Activated CD4-positive, alpha-beta T cell treated with anti-CD3 and anti-CD28 coated beads for 36 hours (primary cell): ENCODE results near the gene KNDC1. TPM values are rescaled to one million over a fixed set of nuclear protein-coding genes. Genes with fewer than 3 reads are reported as not detected.
"Not testable (repeated sequence)": the region's sequence is repeated elsewhere in the genome, so short reads cannot be mapped to it uniquely, and the experiment has no call there.

Source experiments
- ATAC-seq: fragments of 200-7000 bp; cut with Tn5 transposase; one replicate; pipeline ENCODE4 v1.10.0; 2021; ENCODE audit warnings: mild to moderate bottlenecking, moderate library complexity
- CTCF ChIA-PET: fragments of 350-600 bp; sonication (Branson Sonifier 250); formaldehyde crosslinking; loops from one replicate; lab custom pipeline; 2021; ENCODE audit warnings: antibody characterized with exemption; lab: Charles Lee
- POLR2A ChIA-PET: fragments of 350-600 bp; sonication (Branson Sonifier 250); formaldehyde crosslinking; loops from one replicate; lab custom pipeline; 2021; ENCODE audit warnings: antibody characterized with exemption, inconsistent platforms; lab: Charles Lee
- DNase-seq: peaks from one replicate; pipeline ENCODE4 v3.0.0-alpha.2; 2020
- H3K27ac Mint-ChIP-seq: one replicate; pipeline ENCODE4 v1.8.0; 2021; ENCODE audit warnings: mixed read lengths
- H3K27me3 Mint-ChIP-seq: one replicate; pipeline ENCODE4 v1.8.0; 2021; ENCODE audit warnings: mixed read lengths
- H3K36me3 Mint-ChIP-seq: one replicate; pipeline ENCODE4 v1.8.0; 2021; ENCODE audit warnings: low read depth, mixed read lengths
- H3K4me1 Mint-ChIP-seq: one replicate; pipeline ENCODE4 v1.8.0; 2021; ENCODE audit warnings: mixed read lengths
- H3K4me3 Mint-ChIP-seq: one replicate; pipeline ENCODE4 v1.8.0; 2021; ENCODE audit warnings: mild to moderate bottlenecking, moderate library complexity, mixed read lengths
- H3K9me3 Mint-ChIP-seq: one replicate; pipeline ENCODE4 v1.8.0; 2021; ENCODE audit warnings: low read depth, mixed read lengths
- intact Hi-C, 2 experiments: fragments of 100-400 bp; cut with DNase I in 1 of 2; cut with micrococcal nuclease in 1 of 2; formaldehyde crosslinking; loops; one replicate each; pipeline versions ENCODE4 v1.14.2 to v1.15.1; 2022 to 2024; cut with DNase I, micrococcal nuclease
- total RNA-seq, 2 experiments: library from RNA; stranded (reverse); gene quantifications; one replicate each; pipeline ENCODE4 v1.2.3, GENCODE V29; 2021

The KNDC1 gene
- total RNA-seq, 2 experiments from 2014 or later, result not detected

DNA sequence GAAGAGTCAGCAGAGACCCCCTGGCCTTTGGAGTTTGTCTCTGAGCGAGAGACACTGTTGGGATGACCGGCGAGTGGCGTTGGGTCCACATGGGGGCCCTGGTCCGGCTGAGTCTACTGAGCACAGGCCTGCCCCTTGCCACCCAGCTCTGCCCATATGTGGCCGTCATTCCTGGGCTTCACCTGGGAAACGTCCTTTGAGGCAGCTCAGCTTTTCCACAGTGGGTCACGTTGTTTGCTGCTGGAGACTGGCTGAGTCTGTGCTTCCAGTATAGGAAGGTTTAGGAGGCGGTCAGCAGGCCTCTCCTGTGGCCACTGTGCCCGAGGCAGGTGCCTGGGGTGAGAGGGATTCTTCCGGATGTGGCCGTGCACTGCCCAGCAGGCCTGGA, 99.6 kb downstream of the KNDC1 start:
- Mint-ChIP-seq H3K27me3 (no peaks in the 10 kb centered on the region), H3K4me1 (peaks cover 64% of the 10 kb centered on the region)
- no peak for ATAC-seq

DNA sequence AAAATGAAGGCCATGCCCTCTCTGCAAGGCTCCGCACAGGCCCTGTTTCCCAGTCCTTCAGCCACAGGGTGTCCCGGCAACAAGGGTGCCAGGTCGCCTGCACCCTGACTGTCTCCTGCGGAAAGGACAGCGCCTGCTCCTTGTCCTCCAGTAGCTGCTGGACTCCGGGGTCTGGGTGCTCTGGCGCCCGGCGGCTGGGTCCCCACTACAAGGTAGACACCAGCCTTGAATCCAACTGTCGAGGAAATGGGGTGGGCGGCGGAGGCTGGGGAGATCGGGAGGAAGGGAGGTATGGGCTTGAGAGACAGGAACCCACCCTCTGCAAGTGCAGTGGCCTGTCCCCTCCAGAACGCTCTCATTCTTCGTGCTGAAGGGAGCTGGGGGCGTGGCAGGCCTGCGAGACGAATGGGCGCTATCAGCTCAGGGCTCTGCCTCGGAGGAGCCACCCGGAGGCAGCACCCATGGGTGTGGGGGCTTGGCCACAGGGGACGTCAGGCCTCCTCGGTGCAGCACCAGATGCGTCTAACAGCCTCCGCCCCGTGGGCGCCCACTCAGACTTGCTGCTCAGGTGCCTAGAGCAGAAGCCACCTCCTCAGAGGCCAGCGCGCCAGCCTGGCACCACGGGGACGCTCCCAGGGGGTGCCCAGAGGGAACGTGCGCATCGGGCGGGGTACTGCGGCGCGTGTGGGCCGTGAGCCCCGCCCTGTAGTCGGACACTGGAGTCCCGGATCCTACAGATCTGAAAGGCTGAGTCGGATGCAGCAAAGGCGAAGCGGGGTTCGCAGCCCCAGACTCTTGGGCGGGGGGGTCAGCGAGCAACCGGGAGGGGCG, 101.1 kb downstream of the KNDC1 start:
- Mint-ChIP-seq H3K4me1 (peaks cover 76% of the 10 kb centered on the region), H3K27ac (peak overlapping the region; percentile 87), H3K4me3 (peak overlapping the region; percentile 74), H3K9me3 (no peaks in the 10 kb centered on the region), H3K27me3 (no peaks in the 10 kb centered on the region), H3K36me3 (peaks cover 25% of the 10 kb centered on the region)
- peak; percentile 89 for DNase-seq
- CTCF ChIA-PET, result no interaction called here
- peak; percentile 54 for ATAC-seq
- intact Hi-C loops, result loop anchor here (1.0 to 5.0 kb wide), 9 partner anchors 14 to 954 kb away; partner anchors contain the start of genes TUBGCP2 (in 2 of the 2), ZNF511 (in 2 of the 2), ECHS1 (in 1 of the 2) and LRRC27 (in 1 of the 2)
- POLR2A ChIA-PET, result interaction anchor here (1.0 kb wide), 2 partner anchors 14 to 46 kb away, joined by 3 to 8 read pairs; no protein-coding TSS in a partner anchor

More for the DNA sequence above, 99.6 kb downstream of the KNDC1 start:
- peak overlapping the region; percentile 67 for H3K4me3 Mint-ChIP-seq
- no peaks in the 10 kb centered on the region for H3K9me3 Mint-ChIP-seq
- peaks cover 17% of the 10 kb centered on the region for H3K36me3 Mint-ChIP-seq
- intact Hi-C loops, result loop anchor here (1.0 to 10.0 kb wide), 5 partner anchors 115 to 1355 kb away; partner anchors contain the start of genes BNIP3 (in 1 of the 2), INPP5A (in 1 of the 2), MTG1 (in 1 of the 2) and PPP2R2D (in 1 of the 2)
- POLR2A ChIA-PET, result interaction anchor here (0.8 to 1.5 kb wide), 4 partner anchors 15 to 33 kb away, joined by 3 to 13 read pairs (median 4); no protein-coding TSS in a partner anchor
- peak overlapping the region; percentile 86 for H3K27ac Mint-ChIP-seq
- CTCF ChIA-PET, result interaction anchor here (0.9 to 1.2 kb wide), 4 partner anchors 16 to 69 kb away, joined by 3 to 6 read pairs (median 4); no protein-coding TSS in a partner anchor
- DNase-seq, result no peak

DNA sequence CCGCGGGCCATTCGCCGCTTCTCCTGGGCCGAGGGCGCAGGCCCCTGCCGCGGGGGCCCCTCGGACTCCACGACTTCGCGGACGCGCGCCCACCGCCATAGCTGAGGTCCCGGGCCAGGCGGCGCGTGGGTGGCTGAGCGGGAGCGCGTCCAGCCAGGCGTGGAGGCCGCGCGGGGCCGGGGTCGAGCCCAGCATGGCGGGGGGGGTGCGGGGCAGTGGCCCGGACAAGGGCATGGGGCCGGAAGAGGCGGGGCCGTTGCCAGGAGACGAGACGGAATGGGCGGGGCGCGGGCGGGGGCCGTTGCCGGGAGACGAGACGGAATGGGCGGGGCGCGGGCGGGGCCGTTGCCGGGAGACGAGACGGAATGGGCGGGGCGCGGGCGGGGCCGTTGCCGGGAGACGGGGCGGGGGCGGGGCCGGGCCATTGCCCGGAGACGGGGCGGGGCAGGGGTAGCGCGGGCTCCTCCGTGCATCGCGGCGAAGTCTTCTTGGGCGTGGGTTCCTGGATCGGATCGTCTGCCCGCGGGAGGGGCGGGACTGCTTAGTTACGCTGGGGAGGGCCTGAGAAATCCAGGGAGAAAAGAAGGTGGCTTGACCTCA, 101.8 kb downstream of the KNDC1 start:
- POLR2A ChIA-PET, result interaction anchor here (1.0 kb wide), 1 partner anchor 14 kb away, joined by 8 read pairs; no protein-coding TSS in a partner anchor
- DNase-seq (peak; percentile 93), ATAC-seq (peak; percentile 30)
- Mint-ChIP-seq H3K27ac (no peak overlapping the region), H3K27me3 (no peaks in the 10 kb centered on the region), H3K4me1 (peaks cover 76% of the 10 kb centered on the region), H3K9me3 (no peaks in the 10 kb centered on the region), H3K36me3 (peaks cover 26% of the 10 kb centered on the region), H3K4me3 (peak overlapping the region; percentile 74)
- CTCF ChIA-PET, result interaction anchor here (1.6 kb wide), 1 partner anchor 14 kb away, joined by 12 read pairs; the partner anchor contains the start of gene ADAM8
- intact Hi-C loops, result loop anchor here (1.0 to 5.0 kb wide), 9 partner anchors 13 to 955 kb away; partner anchors contain the start of genes TUBGCP2 (in 2 of the 2), ZNF511 (in 2 of the 2), ECHS1 (in 1 of the 2) and LRRC27 (in 1 of the 2)

DNA sequence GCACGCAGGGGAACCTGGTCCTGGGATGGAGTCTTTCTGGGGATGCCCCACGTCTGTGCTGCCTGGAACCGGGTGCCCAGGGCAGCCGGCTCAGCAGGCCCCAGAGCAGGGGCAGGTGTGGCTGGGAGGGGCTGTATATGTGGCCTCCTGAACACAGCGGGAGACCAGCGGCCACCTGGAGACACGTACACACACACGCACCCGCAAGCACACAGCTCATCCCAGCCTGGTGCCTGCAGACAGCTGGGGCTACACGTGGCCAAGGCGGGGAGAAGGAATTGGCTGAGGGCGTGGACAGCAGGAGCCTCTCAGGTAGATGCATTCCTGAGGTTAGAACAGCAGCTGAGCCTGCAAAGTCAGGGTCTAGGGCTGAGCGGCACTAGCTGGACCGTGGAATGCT, 102.7 kb downstream of the KNDC1 start:
- H3K9me3 Mint-ChIP-seq, result no peaks in the 10 kb centered on the region
- H3K27ac Mint-ChIP-seq, result no peak overlapping the region
- no peaks in the 10 kb centered on the region for H3K27me3 Mint-ChIP-seq
- ATAC-seq (no peak), DNase-seq (no peak)
- intact Hi-C loops, result loop anchor here (5.0 kb wide), 3 partner anchors 45 to 955 kb away; partner anchors contain the start of genes LRRC27 (in 1 of the 2), STK32C (in 1 of the 2), TUBGCP2 (in 1 of the 2) and ZNF511 (in 1 of the 2)
- peaks cover 26% of the 10 kb centered on the region for H3K36me3 Mint-ChIP-seq
- CTCF ChIA-PET, result interaction anchor here (0.5 to 1.6 kb wide), 3 partner anchors 13 to 881 kb away, joined by 3 to 12 read pairs (median 3); partner anchors contain the start of gene ADAM8
- H3K4me3 Mint-ChIP-seq, result no peak overlapping the region
- POLR2A ChIA-PET, result interaction anchor here (1.8 kb wide), 1 partner anchor 12 kb away, joined by 5 read pairs; no protein-coding TSS in a partner anchor
- peaks cover 67% of the 10 kb centered on the region for H3K4me1 Mint-ChIP-seq

DNA sequence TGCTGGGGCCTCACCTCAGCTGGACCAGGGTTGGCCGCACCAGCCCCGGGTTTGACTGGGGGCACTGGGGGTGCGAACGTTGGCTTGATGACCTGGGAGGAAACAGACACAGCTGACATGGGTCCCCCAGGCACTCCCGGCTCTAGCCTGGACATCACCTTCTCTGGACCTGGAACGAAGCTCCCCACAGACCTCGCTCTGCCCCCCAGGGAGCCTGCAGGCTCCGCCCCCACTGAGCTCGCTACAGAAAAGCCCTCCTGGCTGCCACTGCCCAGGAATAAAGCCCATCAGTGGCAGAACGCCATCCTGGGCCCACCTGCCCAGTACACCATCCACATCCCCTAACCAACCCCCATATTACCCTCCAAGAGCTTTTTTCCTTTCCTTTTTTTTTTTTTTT, 103.7 kb downstream of the KNDC1 start:
- DNase-seq (no peak), ATAC-seq (no peak)
- H3K27me3 Mint-ChIP-seq, result no peaks in the 10 kb centered on the region
- POLR2A ChIA-PET, result interaction anchor here (1.8 kb wide), 1 partner anchor 12 kb away, joined by 5 read pairs; no protein-coding TSS in a partner anchor
- H3K4me1 Mint-ChIP-seq, result peaks cover 60% of the 10 kb centered on the region
- H3K36me3 Mint-ChIP-seq, result peaks cover 26% of the 10 kb centered on the region
- H3K27ac Mint-ChIP-seq, result peak overlapping the region; percentile 25
- H3K9me3 Mint-ChIP-seq, result no peaks in the 10 kb centered on the region
- H3K4me3 Mint-ChIP-seq, result no peak overlapping the region
- CTCF ChIA-PET, result interaction anchor here (1.5 kb wide), 1 partner anchor 11 kb away, joined by 7 read pairs; no protein-coding TSS in a partner anchor
- intact Hi-C loops, result loop anchor here (5.0 kb wide), 3 partner anchors 44 to 956 kb away; partner anchors contain the start of genes LRRC27 (in 1 of the 2), STK32C (in 1 of the 2), TUBGCP2 (in 1 of the 2) and ZNF511 (in 1 of the 2)

DNA sequence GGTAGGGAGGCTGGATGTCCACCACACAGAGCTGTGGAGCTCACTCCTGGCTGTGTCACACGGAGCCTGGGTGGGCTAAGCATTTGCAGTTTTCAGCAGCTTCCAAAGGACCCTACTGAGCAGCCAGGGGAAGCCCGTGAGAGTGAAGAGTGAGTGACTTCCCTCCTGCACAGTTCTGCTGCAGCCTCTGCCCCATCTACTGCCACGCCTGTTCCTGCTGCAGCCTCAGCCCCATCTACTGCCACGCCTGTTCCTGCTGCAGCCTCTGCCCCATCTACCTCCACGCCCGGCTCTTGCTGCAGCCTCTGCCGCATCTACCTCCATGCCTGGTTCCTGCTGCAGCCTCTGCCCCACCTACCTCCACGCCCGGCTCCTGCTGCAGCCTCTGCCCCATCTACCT, 104.4 kb downstream of the KNDC1 start:
- DNase-seq (peak; percentile 40), ATAC-seq (no peak)
- ChIA-PET CTCF (interaction anchor here (0.6 to 1.5 kb wide), 2 partner anchors 11 to 205 kb away, joined by 4 to 7 read pairs; no protein-coding TSS in a partner anchor), POLR2A (no interaction called here)
- intact Hi-C loops, result loop anchor here (5.0 kb wide), 3 partner anchors 43 to 957 kb away; partner anchors contain the start of genes LRRC27 (in 1 of the 2), STK32C (in 1 of the 2), TUBGCP2 (in 1 of the 2) and ZNF511 (in 1 of the 2)
- Mint-ChIP-seq H3K9me3 (no peaks in the 10 kb centered on the region), H3K4me1 (peaks cover 53% of the 10 kb centered on the region), H3K27ac (no peak overlapping the region), H3K36me3 (peaks cover 26% of the 10 kb centered on the region), H3K4me3 (no peak overlapping the region), H3K27me3 (no peaks in the 10 kb centered on the region)

DNA sequence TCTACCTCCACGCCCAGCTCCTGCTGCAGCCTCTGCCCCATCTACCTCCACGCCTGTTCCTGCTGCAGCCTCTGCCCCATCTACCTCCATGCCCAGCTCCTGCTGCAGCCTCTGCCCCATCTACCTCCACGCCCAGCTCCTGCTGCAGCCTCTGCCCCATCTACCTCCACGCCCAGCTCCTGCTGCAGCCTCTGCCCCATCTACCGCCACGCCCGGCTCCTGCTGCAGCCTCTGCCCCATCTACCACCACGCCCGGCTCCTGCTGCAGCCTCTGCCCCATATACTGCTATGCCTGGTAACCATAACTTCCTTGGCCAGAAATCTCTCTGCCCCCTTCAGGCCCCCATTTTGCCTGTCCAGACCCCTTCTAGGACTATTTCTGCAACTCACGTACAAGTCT, 105.0 kb downstream of the KNDC1 start:
- H3K9me3 Mint-ChIP-seq, H3K27ac Mint-ChIP-seq, H3K4me3 Mint-ChIP-seq, ATAC-seq, DNase-seq, H3K27me3 Mint-ChIP-seq, intact Hi-C loops, POLR2A ChIA-PET: not testable (repeated sequence)
- peaks cover 47% of the 10 kb centered on the region for H3K4me1 Mint-ChIP-seq
- H3K36me3 Mint-ChIP-seq, result peaks cover 27% of the 10 kb centered on the region
- CTCF ChIA-PET, result interaction anchor here (1.5 kb wide), 1 partner anchor 10 kb away, joined by 7 read pairs; no protein-coding TSS in a partner anchor

DNA sequence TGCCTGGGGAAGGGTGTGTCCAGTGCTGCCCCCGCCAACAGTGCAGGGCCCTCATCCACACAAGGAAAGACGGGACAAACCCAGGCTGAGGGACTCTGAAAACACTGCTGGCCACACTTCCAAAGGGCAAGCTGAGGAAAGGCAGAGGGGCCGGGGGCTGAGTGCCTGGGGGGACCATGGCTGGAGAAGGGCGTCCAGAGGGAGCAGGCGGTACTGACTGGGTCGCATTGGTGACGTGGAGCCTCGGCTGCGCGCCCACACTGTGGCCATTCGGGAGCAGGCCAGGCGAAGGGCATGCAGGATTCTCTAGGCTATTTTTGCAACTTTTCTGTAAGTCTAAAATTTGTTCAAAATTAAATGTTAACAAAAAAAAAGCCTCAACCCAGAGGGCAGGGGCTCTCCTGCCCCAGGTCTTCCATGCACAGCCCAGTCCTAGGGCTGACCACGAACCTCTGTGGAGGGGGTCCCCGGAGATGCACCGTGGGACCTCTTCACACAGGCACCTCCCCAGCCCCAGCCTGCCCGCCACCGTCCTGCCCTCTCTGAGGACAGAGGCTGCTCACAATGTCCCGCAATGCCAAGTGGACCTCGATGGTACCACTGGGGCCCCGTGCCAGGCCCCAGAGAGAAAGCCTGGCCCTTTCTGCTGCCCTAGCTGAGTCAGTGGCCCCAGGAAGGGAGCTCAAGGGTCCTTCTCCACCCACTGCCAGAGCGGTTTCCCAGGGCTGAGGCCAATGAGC, 106.2 kb downstream of the KNDC1 start:
- H3K4me1 Mint-ChIP-seq, result peaks cover 35% of the 10 kb centered on the region
- ChIA-PET POLR2A (interaction anchor here (0.6 kb wide), 1 partner anchor 9 kb away, joined by 3 read pairs; no protein-coding TSS in a partner anchor), CTCF (interaction anchor here (1.1 kb wide), 1 partner anchor 497 kb away, joined by 3 read pairs; no protein-coding TSS in a partner anchor)
- H3K27me3 Mint-ChIP-seq, result no peaks in the 10 kb centered on the region
- H3K36me3 Mint-ChIP-seq, result peaks cover 33% of the 10 kb centered on the region
- intact Hi-C loops, result no loop called here
- H3K4me3 Mint-ChIP-seq, result no peak overlapping the region
- no peak overlapping the region for H3K27ac Mint-ChIP-seq
- no peak for DNase-seq
- no peak for ATAC-seq
- no peaks in the 10 kb centered on the region for H3K9me3 Mint-ChIP-seq

DNA sequence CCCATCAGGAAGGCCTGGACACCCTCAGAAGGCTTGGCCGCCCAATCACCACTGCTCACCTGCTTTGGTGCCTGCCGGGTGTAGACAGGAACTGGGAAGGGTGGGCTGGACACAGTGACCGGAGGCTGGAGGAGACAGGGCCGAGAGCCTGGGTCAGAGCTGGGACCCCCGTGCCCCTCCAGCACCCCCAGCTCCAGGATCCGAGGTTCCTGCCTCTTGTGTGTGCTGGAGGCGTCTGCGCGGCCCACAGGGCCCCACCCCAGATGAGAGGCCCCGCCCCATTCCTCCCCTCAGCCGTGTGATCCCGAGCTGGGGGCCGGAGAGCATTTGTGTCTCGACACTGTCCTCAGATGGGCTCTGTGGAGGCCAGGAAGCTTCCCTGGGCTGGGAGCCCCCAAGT, 107.3 kb downstream of the KNDC1 start:
- H3K4me1 Mint-ChIP-seq, result peaks cover 31% of the 10 kb centered on the region
- H3K27ac Mint-ChIP-seq, result no peak overlapping the region
- H3K9me3 Mint-ChIP-seq, result no peaks in the 10 kb centered on the region
- ATAC-seq (no peak), DNase-seq (no peak)
- POLR2A ChIA-PET, result no interaction called here
- no peak overlapping the region for H3K4me3 Mint-ChIP-seq
- no peaks in the 10 kb centered on the region for H3K27me3 Mint-ChIP-seq
- intact Hi-C loops, result no loop called here
- H3K36me3 Mint-ChIP-seq, result peaks cover 36% of the 10 kb centered on the region
- CTCF ChIA-PET, result interaction anchor here (0.5 kb wide), 1 partner anchor 224 kb away, joined by 3 read pairs; no protein-coding TSS in a partner anchor

DNA sequence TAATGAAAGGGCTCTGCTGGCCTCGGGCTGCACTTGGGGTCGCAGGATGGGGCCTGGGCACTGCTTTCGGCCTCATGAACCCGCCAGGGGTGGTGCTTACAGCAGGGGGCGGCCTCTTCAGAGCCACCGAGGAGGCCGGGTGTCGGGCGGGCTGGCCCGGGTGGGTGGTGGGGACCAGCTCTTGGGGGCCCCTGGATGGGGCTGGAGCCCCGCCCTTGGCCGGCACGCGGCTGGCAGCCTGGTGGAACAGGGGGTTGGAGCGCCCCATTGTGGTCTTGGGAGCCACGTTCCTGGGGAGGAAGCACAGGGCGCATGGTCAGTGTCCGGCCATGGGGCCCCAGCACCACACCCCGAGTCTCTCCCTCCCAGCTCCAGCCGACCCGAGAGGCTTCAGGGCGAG, 107.8 kb downstream of the KNDC1 start:
- no peak for ATAC-seq
- intact Hi-C loops, result no loop called here
- Mint-ChIP-seq H3K4me3 (no peak overlapping the region), H3K27ac (no peak overlapping the region), H3K36me3 (peaks cover 36% of the 10 kb centered on the region), H3K9me3 (no peaks in the 10 kb centered on the region), H3K27me3 (no peaks in the 10 kb centered on the region), H3K4me1 (peaks cover 26% of the 10 kb centered on the region)
- ChIA-PET CTCF (no interaction called here), POLR2A (no interaction called here)
- DNase-seq, result no peak
